SKM-1 treated with dmso at 0.1 percent for 144 hours (cell line): ENCODE results near the gene ADO.
A peak's percentile ranks its signal among the peaks of the same experiment; 100 is the strongest.

Source experiments
- DNase-seq: peaks from one replicate; lab custom pipeline; 2025; ENCODE audit not compliant: unreplicated experiment; lab: John Stamatoyannopoulos, UW

Gene ADO

DNA sequence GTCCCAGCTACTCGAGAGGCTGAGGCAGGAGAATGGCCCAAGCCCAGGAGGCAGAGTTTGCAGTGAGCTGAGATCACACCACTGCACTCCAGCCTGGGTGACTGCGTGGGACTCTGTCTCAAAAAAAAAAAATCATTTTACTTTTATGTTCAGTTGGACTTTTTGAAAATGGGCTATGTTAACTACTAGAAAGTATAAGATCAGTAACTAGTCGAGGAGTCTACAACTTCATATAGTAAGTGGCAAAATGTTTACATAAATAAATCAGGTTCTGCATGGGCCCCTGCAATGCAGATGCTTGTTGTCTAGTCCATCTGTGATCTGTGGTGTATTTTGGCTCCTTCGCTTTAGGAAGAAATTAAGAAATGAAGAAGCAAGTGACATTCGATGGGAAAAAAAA is 12.3 kb upstream of the ADO start:
- DNase-seq: no peak

DNA sequence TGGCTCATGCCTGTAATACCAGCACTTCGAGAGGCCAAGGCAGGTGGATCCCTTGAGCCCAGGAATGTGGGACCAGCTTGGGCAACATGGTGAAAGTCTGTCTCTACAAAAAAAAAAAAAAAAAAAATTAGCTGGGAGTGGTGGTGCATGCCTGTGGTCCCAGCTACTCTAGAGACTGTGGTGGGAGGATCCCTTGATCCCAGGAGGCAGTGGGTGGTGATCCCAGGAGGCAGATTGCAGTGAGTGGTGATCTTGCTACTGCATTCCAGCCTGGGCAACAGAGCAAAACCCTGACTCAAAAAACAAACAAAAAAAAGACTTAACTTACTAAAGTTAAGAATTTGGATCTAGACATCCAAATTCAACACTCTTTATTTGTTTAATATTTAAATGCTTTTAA is 10.2 kb upstream of the ADO start:
- no peak for DNase-seq

DNA sequence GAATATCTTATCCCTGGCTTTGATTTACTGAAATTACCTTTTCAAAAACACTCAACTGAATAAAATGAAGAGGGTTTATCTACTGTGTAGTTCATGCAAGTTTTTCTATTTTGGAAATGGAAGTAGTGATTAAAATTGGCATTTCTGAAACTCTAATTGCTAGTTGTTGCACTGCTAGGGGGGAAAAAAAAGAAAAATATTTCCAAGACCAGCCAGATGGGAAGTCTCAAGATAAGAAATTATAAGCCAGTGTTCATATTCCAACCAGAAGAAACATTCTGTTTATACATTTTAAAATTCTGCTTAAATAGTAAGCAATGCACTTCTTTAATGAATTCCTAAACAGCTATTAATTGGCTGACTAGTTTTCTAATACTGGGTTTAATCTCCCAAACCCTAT is 9.4 kb upstream of the ADO start:
- no peak for DNase-seq

DNA sequence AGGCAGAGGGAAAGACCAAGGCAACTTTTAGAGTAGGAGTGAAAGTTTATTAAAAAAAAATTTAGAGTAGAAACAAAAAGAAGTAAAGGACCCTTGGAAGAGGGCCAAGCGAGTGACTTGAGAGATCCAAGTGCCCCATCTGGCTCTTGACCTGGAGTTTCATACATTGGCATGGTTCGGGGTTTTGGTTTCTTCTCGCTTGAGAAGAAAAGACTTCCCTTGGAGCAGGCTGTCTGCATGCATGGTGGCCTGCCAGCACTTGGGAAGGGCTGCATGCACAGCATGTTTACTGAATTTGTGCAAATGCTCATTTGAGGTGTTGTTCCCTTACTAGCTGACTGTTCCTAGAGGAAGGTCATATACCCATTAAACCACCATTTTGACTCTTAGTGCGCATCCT is 8.8 kb upstream of the ADO start:
- no peak for DNase-seq

GRCh38 chr10:62796896-62797295 is 7.6 kb upstream of the ADO start:
- no peak for DNase-seq

DNA sequence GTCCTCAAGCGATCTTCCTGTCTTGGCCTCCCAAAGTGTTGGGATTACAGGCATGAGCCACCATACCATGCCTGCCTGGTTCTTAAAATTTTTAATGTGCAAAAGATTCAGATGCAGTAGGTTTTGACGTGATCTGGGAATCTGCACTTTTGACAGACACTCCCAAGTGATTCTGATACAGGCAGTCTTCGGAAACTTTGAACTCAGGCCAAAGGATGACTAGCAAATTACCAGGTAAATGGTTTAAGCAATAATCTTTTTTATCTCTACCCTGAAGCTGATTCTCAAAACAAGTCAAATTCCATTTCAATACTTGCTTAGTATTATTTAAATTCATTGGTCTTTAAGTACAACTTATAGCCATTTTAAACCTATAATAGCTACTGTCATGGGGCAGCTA is 2.6 kb upstream of the ADO start:
- DNase-seq: no peak

- DNase-seq: no peak
Measured at GRCh38 chr10:62803724-62804355, 680 bp upstream of the ADO start.

GRCh38 chr10:62805231-62806099 is 945 bp downstream of the ADO start:
- DNase-seq: no peak

- no peak for DNase-seq
Measured at GRCh38 chr10:62806251-62806650, 1.7 kb downstream of the ADO start.

DNA sequence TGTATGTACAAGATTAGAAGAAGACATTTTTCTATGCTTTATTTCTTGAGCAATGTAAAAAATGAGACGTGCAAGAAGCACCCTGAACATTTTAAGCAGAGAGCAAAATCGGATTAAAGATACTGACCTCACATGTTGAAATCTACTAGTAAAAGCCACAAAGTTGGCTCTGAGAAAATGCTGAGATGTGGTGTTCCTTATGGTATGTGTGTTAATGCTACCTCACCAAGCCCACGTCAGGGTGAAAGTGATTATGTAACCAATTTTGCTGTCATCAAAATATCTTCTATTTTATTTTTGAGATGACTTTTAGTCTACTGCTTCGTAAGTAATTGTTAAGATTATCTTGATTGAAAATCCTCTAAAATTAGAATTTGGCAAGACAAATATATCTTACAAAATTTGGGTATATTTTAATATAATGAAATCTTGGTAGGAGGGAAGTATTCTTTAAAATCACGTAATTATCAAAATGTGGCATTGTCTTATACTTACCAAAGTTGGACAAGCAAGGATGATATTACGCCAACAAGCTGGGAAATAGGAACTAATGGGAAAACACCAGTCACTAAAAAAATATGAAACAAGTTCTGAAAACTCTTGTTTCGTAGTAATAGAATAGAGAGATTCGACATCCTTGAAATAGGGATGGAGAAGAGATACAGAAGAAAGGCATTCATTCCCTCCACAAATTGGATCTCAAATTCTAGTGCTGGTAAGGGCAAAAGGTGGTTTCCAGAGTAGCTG is 5.8 kb downstream of the ADO start:
- no peak for DNase-seq

- DNase-seq: no peak
Measured at GRCh38 chr10:62811159-62811875, 6.8 kb downstream of the ADO start.

DNA sequence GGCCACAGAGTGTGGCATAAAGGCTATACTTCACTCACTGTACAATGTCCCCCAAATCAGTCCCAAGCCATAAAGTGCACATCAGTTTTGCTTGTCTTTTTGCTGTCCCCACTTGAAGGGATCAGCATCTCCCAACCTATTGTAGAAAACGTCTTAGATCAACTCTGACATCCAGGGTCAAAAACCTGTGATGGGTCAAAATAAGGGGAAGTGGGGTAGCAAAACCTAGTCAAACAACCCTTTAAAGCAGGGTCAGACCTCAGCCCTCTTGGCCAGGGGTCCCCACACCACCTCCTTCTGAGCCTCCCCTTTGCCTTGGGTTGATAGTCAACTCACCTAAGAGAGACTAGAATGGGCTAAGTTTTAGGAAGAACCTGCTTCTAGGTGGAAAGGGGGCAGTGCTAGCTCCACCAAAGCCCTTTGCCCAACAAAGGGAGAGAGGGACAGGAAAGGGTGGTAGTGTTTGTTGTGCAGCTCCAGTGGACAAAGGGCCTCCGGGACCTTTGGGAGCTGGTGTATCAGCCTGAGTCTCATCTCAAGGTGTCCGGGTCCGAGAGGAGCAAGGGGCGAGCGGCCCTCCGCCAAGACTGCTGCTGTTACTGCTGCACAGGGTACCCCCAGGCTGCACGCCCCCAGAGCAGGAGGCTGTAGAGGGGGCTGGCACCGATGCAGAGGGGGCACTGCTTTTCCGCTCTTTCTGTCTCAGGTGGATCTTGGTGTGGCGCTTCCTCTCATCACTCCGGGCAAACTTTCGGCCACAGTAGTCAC is 8.3 kb downstream of the ADO start:
- no peak for DNase-seq

DNA sequence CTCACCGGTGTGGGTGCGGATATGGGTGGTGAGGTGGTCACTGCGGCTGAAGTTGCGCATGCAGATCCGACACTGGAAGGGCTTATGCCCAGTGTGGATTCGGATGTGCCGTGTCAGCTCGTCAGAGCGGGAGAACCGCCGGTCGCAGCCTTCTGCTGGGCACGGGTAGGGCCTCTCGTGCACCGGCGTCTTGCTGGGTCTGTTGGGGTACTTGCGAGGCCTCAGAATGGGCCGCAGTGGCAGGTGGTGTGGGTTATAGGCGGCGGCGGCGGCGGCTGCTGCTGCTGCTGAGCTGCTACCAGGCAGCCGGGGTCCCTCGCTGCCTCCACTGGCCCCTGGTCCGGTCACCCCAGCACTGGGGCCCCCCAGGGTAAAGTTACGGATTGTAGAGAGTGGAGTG is 8.9 kb downstream of the ADO start:
- DNase-seq: no peak

GRCh38 chr10:62813981-62814380 is 9.5 kb downstream of the ADO start:
- DNase-seq: no peak

DNA sequence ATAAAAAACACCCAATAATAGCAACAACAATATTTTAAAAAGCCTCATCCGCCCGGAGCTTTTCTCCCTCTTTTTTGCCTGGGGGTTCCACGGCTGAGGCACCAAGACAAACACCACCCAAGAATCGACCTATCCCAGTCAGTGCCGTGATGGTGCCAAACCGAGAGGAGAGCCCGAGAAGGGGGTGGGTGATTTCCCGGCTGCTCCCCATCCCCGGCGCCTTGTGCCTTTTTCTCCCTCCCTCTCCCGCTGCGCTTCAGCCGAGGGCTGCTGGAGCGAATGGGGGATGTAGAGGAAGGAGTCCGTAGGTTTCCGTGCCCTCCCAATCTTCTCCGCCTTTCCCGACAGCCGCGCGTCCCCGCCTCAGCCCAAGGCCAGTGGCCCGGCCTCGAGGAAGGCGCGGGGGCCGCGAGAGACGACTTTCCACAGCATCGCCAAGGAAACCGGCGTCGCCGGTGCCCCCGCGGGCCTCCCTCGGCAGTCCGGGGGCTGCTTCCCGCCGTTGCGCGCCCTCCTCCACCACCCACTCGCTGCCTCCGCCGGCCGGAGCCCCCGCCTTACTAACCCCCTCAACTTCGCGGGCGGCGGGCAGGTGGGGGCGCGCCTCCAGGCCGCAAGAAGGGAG is 10.3 kb downstream of the ADO start:
- no peak for DNase-seq

GRCh38 chr10:62815381-62816075 is 11.0 kb downstream of the ADO start:
- no peak for DNase-seq

DNA sequence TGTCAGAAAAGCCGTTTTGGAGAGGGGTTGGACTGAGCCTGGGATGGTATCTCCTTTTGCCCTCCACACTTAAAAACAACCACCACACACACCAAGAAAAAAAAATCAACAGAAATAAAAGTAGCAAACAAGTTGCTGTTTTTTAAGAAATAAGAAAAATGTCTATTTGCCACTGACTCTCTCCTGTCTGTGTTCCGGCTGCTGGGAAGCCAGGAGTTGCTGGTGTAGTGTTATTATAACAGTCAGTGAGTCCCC is 11.5 kb downstream of the ADO start:
- DNase-seq: no peak

GRCh38 chr10:62816331-62817120 is 12.0 kb downstream of the ADO start, which contains the start of gene EGR2:
Gene EGR2 (minus strand): TSS chr10:62816366. CDS start chr10:62816029, 337 bp downstream.
- DNase-seq: peak; percentile 88
